T-helper 1 cell (primary cell): ENCODE measurements around the gene THRSP.
"Not testable (repeated sequence)": the region's sequence is repeated elsewhere in the genome, so short reads cannot be mapped to it uniquely, and the experiment has no call there.

Experiments used
- DNase-seq, 5 donors: peaks; one replicate each; pipeline ENCODE4 v3.0.0-alpha.2; 2012 to 2020

THRSP gene

GRCh38 chr11:78039391-78039918 lies 24.2 kb upstream of the THRSP start:
- DNase-seq, result no peak

DNA sequence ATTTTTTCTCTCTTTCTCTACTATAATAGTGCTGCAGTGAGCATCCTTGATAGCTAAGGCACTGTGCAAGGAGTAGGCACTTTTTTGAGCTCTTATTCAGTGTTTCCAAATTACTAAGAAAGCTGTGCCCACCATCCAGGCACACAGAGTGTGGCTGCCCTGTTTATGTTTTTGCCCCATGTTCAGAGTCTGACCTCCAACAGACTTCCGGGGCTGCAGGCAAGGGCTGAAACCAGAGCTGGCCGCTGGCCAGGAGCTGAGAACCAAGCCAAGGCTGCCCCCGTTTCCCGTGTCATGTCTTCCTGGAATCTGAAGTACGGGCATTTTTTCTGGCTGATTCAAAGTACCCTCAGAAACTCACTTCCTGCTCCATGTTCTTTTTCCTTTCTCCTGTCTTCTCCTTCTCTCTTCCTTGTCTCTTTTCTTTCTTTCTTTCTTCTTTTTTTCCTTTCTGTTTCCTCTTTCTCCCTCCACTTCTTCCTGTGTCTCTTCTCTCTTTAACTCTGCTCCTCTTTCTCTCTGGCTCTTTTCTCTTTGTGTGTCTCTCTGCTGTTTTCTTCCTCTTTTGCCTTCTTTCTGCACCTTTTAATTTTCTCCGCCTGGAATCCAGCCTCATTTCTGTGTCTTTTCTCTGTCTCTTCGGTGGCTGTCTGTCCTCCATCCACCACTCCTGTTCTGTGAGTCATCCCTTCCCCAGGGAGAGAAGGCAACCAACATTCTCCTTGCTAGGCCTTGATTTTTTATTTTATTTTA lies 23.6 kb upstream of the THRSP start:
- DNase-seq, result peak in 1 of 5 donors; percentile 45

- peak in 1 of 5 donors; percentile 17 for DNase-seq
Measured at GRCh38 chr11:78040691-78041379, 22.8 kb upstream of the THRSP start.

DNA sequence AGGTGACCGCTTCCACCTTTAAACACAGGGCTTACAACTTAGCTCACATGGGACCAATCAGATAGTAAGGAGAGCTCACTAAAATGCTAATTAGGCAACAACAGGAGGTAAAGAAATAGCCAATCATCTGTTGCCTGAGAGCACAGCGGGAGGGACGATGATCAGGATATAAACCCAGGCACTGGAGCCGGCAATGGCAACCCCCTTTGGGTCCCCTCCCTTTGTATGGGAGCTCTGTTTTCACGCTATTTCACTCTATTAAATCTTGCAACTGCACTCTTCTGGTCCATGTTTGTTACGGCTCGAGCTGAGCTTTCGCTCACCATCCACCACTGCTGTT lies 22.3 kb upstream of the THRSP start:
- not testable (repeated sequence) for DNase-seq

- no peak for DNase-seq
Measured at GRCh38 chr11:78041843-78042440, 21.7 kb upstream of the THRSP start.

DNA sequence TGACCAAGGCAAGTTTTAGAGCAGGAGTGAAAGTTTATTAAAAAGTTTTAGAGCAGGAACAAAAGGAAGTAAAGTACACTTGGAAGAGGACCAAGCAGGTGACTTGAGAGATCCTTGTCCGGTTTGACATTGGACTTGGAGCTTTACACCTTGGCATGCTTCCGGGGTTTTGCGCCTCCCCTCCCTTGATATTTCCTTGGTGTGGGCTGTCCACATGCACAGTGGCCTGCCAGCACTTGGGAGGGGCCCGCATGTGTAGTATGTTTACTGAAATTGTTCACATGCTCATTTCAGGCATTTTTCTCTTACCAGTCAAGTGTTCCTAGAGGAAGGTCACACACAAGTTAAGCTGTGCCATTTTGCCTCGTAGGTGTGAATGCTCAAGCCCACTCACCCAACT lies 19.0 kb upstream of the THRSP start:
- DNase-seq, result no peak

DNA sequence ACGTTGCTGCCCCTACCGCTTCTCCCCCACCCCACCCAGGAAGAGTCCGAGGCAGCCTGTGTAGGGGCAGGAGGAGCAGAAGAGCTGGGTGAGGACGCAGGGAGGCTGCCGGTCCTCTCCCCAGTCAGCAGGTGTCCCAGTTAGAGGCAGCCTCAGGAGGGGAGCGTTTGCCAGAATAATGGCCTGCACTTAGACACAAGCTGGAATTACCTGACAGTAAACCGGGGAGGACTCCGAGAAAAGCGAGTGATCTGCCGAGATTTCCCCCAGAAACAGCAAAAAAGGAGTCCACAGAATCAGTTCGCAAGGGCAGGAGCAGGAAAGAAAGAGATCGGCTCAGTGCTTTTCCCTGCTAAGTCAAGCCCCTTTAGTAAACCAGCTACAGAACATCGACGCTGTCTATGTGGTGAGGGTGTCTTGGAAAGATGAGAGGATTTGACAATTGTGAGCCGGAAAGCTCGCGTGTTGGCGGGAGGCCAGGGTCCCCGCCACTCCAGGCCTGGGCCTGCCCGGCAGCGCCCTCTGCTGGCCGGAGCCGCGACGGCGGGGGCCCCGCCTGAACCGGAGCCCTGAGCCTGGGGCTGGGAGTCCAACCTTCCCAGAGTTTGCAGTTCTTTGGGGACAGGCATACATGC lies 17.7 kb upstream of the THRSP start:
- peak; percentile 51 to 75 (median 63) for DNase-seq

DNA sequence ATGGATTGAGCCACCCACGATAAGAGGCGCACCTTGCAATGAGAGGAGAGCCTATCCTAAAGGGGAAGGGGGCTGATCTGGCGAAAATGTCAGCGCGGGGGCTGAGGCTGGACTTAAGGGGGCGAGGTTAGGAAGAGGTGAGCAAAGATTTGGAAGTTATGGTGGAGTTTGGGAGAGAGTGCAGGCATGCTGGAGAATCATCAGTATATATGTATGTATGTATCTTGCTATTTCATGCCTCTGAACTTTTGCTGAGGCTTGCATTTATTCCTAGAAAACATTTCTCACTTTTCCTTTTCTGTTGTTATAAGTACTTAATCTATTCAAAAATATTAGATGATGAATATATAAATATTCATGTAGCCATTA lies 17.2 kb upstream of the THRSP start:
- no peak for DNase-seq

- DNase-seq, result no peak
Measured at GRCh38 chr11:78048561-78048960, 15.1 kb upstream of the THRSP start.

DNA sequence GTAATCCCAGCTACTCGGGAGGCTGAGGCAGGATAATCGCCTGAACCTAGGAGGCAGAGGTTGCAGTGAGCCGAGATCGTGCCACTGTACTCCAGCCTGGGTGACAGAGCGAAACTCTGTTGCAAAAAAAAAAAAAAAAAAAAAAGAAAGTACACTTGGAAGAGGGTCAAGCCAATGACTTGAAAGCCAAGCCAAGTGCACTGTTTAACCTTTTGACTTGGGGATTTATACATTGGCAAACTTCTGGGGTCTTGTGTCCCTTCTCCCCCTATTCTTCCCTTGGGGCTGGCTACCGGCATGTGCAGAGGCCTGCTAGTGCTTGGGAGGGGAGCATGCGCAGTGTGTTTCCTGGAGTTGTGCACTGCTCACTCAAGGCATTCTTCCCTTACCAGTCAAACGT lies 14.3 kb upstream of the THRSP start:
- DNase-seq, result no peak

GRCh38 chr11:78050964-78051831 lies 12.5 kb upstream of the THRSP start:
- peak in 1 of 5 donors; percentile 34 for DNase-seq

DNA sequence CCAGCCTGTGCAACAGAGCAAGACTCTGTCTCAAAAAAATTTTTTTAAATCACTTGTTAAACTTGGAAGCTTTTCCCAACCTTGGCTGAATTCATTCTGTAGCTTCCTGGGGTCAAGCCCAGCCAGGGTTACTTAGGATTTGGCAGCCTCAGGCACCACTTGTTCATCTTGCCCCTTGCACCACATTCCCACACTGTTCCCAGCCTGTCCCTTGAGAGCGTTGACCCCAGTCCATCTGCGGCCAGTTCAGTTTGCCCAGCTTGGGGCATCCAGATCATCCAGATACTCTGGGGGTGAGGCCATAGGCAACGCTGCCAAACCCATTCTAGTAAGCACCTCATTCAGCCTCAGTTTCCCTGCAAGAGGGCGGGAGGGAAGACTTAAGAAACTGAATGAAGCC lies 8.7 kb upstream of the THRSP start:
- DNase-seq, result no peak

DNA sequence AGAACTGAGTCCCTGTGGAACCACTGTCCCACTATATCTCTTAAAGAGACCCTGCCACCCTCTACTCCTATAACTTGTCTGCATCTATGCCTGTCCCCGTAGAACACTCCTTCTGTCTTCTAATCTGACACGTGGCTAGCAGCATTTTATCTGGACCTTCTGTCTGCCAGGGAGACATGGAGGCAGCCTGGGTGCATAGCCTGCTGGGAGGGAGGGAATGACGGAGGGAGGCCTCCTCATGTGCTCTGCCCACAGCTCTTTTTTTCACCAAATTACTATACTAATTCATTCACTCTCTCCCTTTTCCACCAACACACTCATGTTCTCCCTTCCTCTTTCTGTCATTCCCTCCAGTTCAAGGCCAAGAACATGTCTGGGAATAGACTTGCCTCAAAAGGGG lies 7.6 kb upstream of the THRSP start:
- no peak for DNase-seq

GRCh38 chr11:78057462-78058055 lies 6.1 kb upstream of the THRSP start:
- no peak for DNase-seq

GRCh38 chr11:78059749-78060328 lies 3.8 kb upstream of the THRSP start:
- not testable (repeated sequence) for DNase-seq

GRCh38 chr11:78060533-78060932 lies 3.1 kb upstream of the THRSP start:
- DNase-seq, result no peak

- no peak for DNase-seq
Measured at GRCh38 chr11:78061088-78061920, 2.4 kb upstream of the THRSP start.

- no peak for DNase-seq
Measured at GRCh38 chr11:78061921-78062311, 1.7 kb upstream of the THRSP start.

DNA sequence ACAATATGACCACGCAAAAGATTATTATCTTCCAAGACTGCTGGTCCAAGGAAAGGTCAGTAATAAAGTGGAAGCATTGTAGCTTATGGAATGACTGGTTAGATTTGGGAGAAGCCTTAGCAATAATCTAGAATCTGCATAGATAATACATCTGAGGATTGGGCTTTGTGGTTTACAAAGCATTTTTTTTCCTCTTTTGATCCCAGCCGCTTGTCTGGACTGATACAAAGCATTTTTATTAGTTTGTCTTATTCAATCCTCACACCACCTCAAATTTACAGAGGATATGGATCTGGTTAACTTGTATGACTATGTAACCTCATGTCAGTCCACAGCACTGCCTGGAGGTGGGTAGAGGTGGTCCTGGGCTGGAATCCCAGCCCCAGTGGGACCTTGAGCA lies 990 bp upstream of the THRSP start:
- DNase-seq, result no peak

- DNase-seq, result no peak
Measured at GRCh38 chr11:78065203-78065602, 1.5 kb downstream of the THRSP start.

DNA sequence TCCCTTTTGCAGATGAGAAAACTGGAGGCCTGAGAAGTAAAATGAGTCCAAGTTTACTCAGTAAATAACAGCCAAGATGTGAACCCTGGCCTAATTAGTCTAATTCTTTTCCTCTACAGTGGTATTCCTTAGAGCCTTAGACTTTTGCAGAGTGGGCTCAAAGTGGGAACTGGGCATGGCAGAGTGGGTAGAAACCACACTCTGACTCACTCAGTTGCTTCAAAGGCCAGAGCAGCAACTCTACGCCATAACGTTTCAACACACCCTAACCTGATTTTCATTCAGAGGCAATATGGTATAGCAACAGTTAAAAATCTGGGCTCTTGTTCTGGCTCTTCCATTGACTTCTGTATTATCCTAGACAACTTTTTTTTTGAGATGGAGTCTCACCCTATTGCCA lies 2.8 kb downstream of the THRSP start:
- no peak for DNase-seq
